H1 (cell line): ENCODE measurements around the gene EPRS1. TPM values are rescaled to one million over a fixed set of nuclear protein-coding genes. Genes with fewer than 3 reads are reported as not detected.

Source experiments
- CTCF ChIA-PET: fragments of 300-600 bp; sonication (Branson Sonifier 250); formaldehyde crosslinking; loops from one replicate; lab custom pipeline; 2021; ENCODE audit not compliant: partially characterized antibody; lab: Charles Lee
- POLR2A ChIA-PET: fragments of 300-600 bp; sonication (Branson Sonifier 250); formaldehyde crosslinking; loops from one replicate; lab custom pipeline; 2021; ENCODE audit warnings: inconsistent platforms; ENCODE audit not compliant: partially characterized antibody; lab: Charles Lee
- DNase-seq, 2 experiments: peaks; one replicate each; pipeline versions ENCODE4 v3.0.0 to v3.0.0-alpha.2; 2010 to 2022; ENCODE audit warnings: low spot score in 2 of 2, low read depth in 1 of 2, mixed read lengths in 1 of 2
- FAIRE-seq: peaks from 2 replicates; lab custom pipeline; 2011; peaks lifted over from hg19 to GRCh38; lab: Jason Lieb, UNC
- H2AFZ ChIP-seq: 2 replicates; pipeline ENCODE4 v1.8.1; 2012; ENCODE audit warnings: low read length, inconsistent platforms
- H2AK5ac ChIP-seq: 2 replicates; pipeline ENCODE4 v1.6.1; 2013; ENCODE audit warnings: low read depth, low read length
- H2BK120ac ChIP-seq: replicated peaks from 2 replicates; pipeline ENCODE3; 2013; ENCODE audit warnings: low read depth, low read length, inconsistent platforms
- H2BK12ac ChIP-seq: 2 replicates; pipeline ENCODE4 v1.6.1; 2013; ENCODE audit warnings: low read depth, low read length
- H2BK15ac ChIP-seq: 2 replicates; pipeline ENCODE4 v1.6.1; 2013; ENCODE audit warnings: low read length
- H2BK20ac ChIP-seq: 2 replicates; pipeline ENCODE4 v1.6.1; 2013; ENCODE audit warnings: low read length
- H2BK5ac ChIP-seq: 2 replicates; pipeline ENCODE4 v1.6.1; 2013; ENCODE audit warnings: low read depth, low read length
- H3K14ac ChIP-seq: 2 replicates; pipeline ENCODE4 v1.6.1; 2013; ENCODE audit warnings: inconsistent platforms; ENCODE audit not compliant: insufficient read length
- H3K18ac ChIP-seq: 2 replicates; pipeline ENCODE4 v1.6.1; 2013; ENCODE audit warnings: low read length; ENCODE audit errors: extremely low read depth
- H3K23ac ChIP-seq: 2 replicates; pipeline ENCODE4 v1.6.1; 2013; ENCODE audit warnings: inconsistent platforms; ENCODE audit not compliant: insufficient read length
- H3K23me2 ChIP-seq: 2 replicates; pipeline ENCODE4 v1.6.1; 2013; ENCODE audit warnings: low read depth, low read length
- H3K27ac ChIP-seq: 2 replicates; pipeline ENCODE4 v1.6.1; 2011; ENCODE audit warnings: low read depth, low read length, inconsistent platforms
- H3K27me3 ChIP-seq, 4 experiments: replicated peaks in 1 of 4; 1 replicate in 1 of 4; 2 replicates in 3 of 4; pipeline versions ENCODE4 v1.6.1 to v1.8.1; 2011 to 2013; ENCODE audit warnings: low read length in 3 of 4, mild to moderate bottlenecking in 3 of 4, inconsistent platforms in 2 of 4, mixed read lengths in 2 of 4, moderate library complexity in 1 of 4; ENCODE audit not compliant: control insufficient read depth in 3 of 4, insufficient read depth in 3 of 4; ENCODE audit errors: extremely low read depth in 1 of 4
- H3K36me3 ChIP-seq, 4 experiments: 2 replicates each; pipeline versions ENCODE4 v1.6.1 to v1.8.1; 2011 to 2013; ENCODE audit warnings: mild to moderate bottlenecking in 4 of 4, low read length in 3 of 4, moderate library complexity in 2 of 4, control low read depth in 1 of 4, inconsistent platforms in 1 of 4; ENCODE audit not compliant: insufficient read depth in 4 of 4, control insufficient read depth in 2 of 4
- H3K4ac ChIP-seq: replicated peaks from 2 replicates; pipeline ENCODE3; 2013; ENCODE audit warnings: low read length, low read depth, mixed read lengths, inconsistent platforms; ENCODE audit not compliant: insufficient read length
- H3K4me1 ChIP-seq, 4 experiments: replicated peaks in 1 of 4; 1 replicate in 1 of 4; 2 replicates in 3 of 4; pipeline versions ENCODE4 v1.6.1 to v1.8.1; 2011 to 2013; ENCODE audit warnings: low read length in 3 of 4, inconsistent platforms in 2 of 4, mixed read lengths in 1 of 4; ENCODE audit not compliant: insufficient read depth in 4 of 4, control insufficient read depth in 3 of 4
- H3K4me2 ChIP-seq, 2 experiments: 2 replicates each; pipeline versions ENCODE4 v1.6.1 to v1.8.1; 2011 to 2013; ENCODE audit warnings: low read depth in 2 of 2, low read length in 2 of 2, control low read depth in 1 of 2, inconsistent platforms in 1 of 2, mild to moderate bottlenecking in 1 of 2; ENCODE audit not compliant: insufficient read depth in 1 of 2
- H3K4me3 ChIP-seq, 4 experiments: fragments of 200-600, 300-600 bp in 1 of 4; sonication (generic), shearing (Covaris generic), sonication (Bioruptor Twin) in 1 of 4; 2 replicates each; pipeline versions ENCODE4 v1.5.1 to v1.8.1; 2011 to 2016; ENCODE audit warnings: low read length in 4 of 4, low read depth in 3 of 4, control low read depth in 2 of 4, inconsistent platforms in 2 of 4, mild to moderate bottlenecking in 2 of 4, mixed read lengths in 1 of 4, moderate library complexity in 1 of 4; ENCODE audit not compliant: insufficient read depth in 2 of 4; ENCODE audit errors: extremely low read depth in 1 of 4
- H3K56ac ChIP-seq: replicated peaks from 2 replicates; pipeline ENCODE3; 2013; ENCODE audit warnings: low read depth, mild to moderate bottlenecking, mixed read lengths, low read length, inconsistent platforms; ENCODE audit not compliant: insufficient read length
- H3K79me1 ChIP-seq: 2 replicates; pipeline ENCODE4 v1.6.1; 2013; ENCODE audit warnings: low read depth, low read length, control low read depth
- H3K79me2 ChIP-seq, 2 experiments: 2 replicates each; pipeline versions ENCODE4 v1.6.1 to v1.8.1; 2012 to 2013; ENCODE audit warnings: low read length in 2 of 2, mild to moderate bottlenecking in 2 of 2, inconsistent platforms in 1 of 2; ENCODE audit not compliant: insufficient read depth in 2 of 2, control insufficient read depth in 1 of 2
- H3K9ac ChIP-seq, 4 experiments: replicated peaks in 1 of 4; 1 replicate in 1 of 4; 2 replicates in 3 of 4; pipeline versions ENCODE4 v1.6.1 to v1.8.1; 2011 to 2013; ENCODE audit warnings: low read depth in 3 of 4, low read length in 3 of 4, control low read depth in 2 of 4, mild to moderate bottlenecking in 2 of 4, moderate library complexity in 2 of 4, inconsistent platforms in 1 of 4; ENCODE audit errors: extremely low read depth in 1 of 4
- H3K9me3 ChIP-seq, 2 experiments: 2 replicates each; pipeline versions ENCODE4 v1.6.1 to v1.8.1; 2012 to 2013; ENCODE audit warnings: mild to moderate bottlenecking in 2 of 2, moderate library complexity in 2 of 2, control low read depth in 1 of 2, inconsistent platforms in 1 of 2, low read depth in 1 of 2, low read length in 1 of 2, mixed read lengths in 1 of 2; ENCODE audit not compliant: insufficient read depth in 2 of 2
- H4K20me1 ChIP-seq, 2 experiments: replicated peaks in 1 of 2; 2 replicates each; pipeline versions ENCODE3 to v1.8.1; 2011 to 2013; ENCODE audit warnings: inconsistent platforms in 2 of 2, low read length in 2 of 2, mild to moderate bottlenecking in 1 of 2; ENCODE audit not compliant: insufficient read depth in 2 of 2, control insufficient read depth in 1 of 2
- H4K5ac ChIP-seq: 2 replicates; pipeline ENCODE4 v1.6.1; 2013; ENCODE audit warnings: low read length, low read depth, mixed read lengths, inconsistent platforms; ENCODE audit not compliant: insufficient read length
- H4K8ac ChIP-seq: 2 replicates; pipeline ENCODE4 v1.8.0; 2013; ENCODE audit warnings: mild to moderate bottlenecking, moderate library complexity, low read length, inconsistent platforms; ENCODE audit not compliant: insufficient read depth; ENCODE audit errors: extremely low read depth
- H4K91ac ChIP-seq: replicated peaks from 2 replicates; pipeline ENCODE3; 2013; ENCODE audit warnings: low read length, mixed read lengths, inconsistent platforms; ENCODE audit not compliant: insufficient read length
- BCL11A ChIP-seq, 2 experiments: IDR thresholded peaks; one replicate each; pipeline ENCODE4 v1.6.1; 2011; ENCODE audit warnings: low read depth in 2 of 2, low read length in 2 of 2, mild to moderate bottlenecking in 2 of 2
- POLR2A ChIP-seq, 2 experiments: IDR thresholded peaks; 1 replicate in 1 of 2; 2 replicates in 1 of 2; pipeline ENCODE4 v1.6.1; 2011; ENCODE audit warnings: low read depth in 2 of 2, low read length in 2 of 2, mild to moderate bottlenecking in 2 of 2; ENCODE audit errors: control extremely low read depth in 1 of 2
- POU5F1 ChIP-seq: IDR thresholded peaks from 2 replicates; pipeline ENCODE4 v1.6.1; 2011; ENCODE audit warnings: low read depth, mild to moderate bottlenecking, low read length, moderate library complexity
- RFX5 ChIP-seq: IDR thresholded peaks from 2 replicates; pipeline ENCODE4 v1.6.1; 2011; ENCODE audit warnings: low read depth, low read length, improper control_type of control experiment, borderline replicate concordance
- WGBS, 2 experiments: shearing (Covaris generic) in 1 of 2; methylation state at CpG; one replicate each; pipeline versions ENCODE4 v1.1.6 to v1.1.7; 2013 to 2015; ENCODE audit warnings: low lambda C conversion rate in 2 of 2, mixed read lengths in 2 of 2, inconsistent platforms in 1 of 2, low coverage in 1 of 2, missing lambda C conversion rate in 1 of 2; ENCODE audit not compliant: insufficient replicate concordance in 2 of 2, insufficient coverage in 1 of 2, insufficient read length in 1 of 2; ENCODE audit errors: extremely low coverage in 1 of 2, missing lambda C conversion rate in 1 of 2; 5-methylcytosine and 5-hydroxymethylcytosine counted together
- polyA plus RNA-seq, 7 experiments: library from polyadenylated mRNA; depleted of rRNA in 3 of 7; stranded (reverse) in 5 of 7; unstranded in 2 of 7; fragments of >200 nt in 5 of 7; fragments of 200-250 nt in 2 of 7; gene quantifications; 1 replicate in 5 of 7; 2 replicates in 1 of 7; 4 replicates in 1 of 7; pipeline versions ENCODE4 v1.2.1 to v1.2.3, GENCODE V29; 2011 to 2013; ENCODE audit warnings: missing spikeins in 2 of 7, mixed read lengths in 2 of 7
- total RNA-seq: library from RNA; stranded (reverse); fragmentation: NEBNext Ultra II Directional; extraction: Animal tissue kit (Norgen Biotek cat#: 25700); gene quantifications from 2 replicates; pipeline ENCODE4 v1.2.1, GENCODE V29; 2021

The EPRS1 gene
- total and polyA plus RNA-seq, 2 of the 8 experiments (the other 6 are each of a cell fraction or from before 2014, with no cell fraction given): 38.4 to 171 TPM

GRCh38 chr1:220092694-220093093, 46.4 kb upstream of the EPRS1 start:
- Histone ChIP-seq H3K4me2 (no peak overlapping the region), H3K18ac (no peak overlapping the region), H3K4me3 (no peak overlapping the region), H4K8ac (no peak overlapping the region), H3K79me1 (no peaks in the 10 kb centered on the region), H2BK120ac (no peak overlapping the region), H3K9me3 (no peaks in the 10 kb centered on the region), H3K36me3 (peaks cover 0 to 9% (median 3%) of the 10 kb centered on the region in 4 experiments; a peak in 3 of 8 replicates), H3K23me2 (peaks cover 9% of the 10 kb centered on the region), H3K9ac (no peak overlapping the region), H3K79me2 (peaks cover 0 to 12% of the 10 kb centered on the region in 2 experiments; a peak in 2 of 4 replicates), H3K56ac (no peak overlapping the region), H2AK5ac (no peak overlapping the region), H3K27me3 (no peaks in the 10 kb centered on the region), H3K14ac (no peak overlapping the region), H3K4me1 (peaks cover 0 to 3% (median 0%) of the 10 kb centered on the region in 4 experiments; a peak in 2 of 7 replicates), H2BK15ac (no peak overlapping the region), H4K20me1 (peaks cover 0 to 2% of the 10 kb centered on the region in 2 experiments), H2BK12ac (no peak overlapping the region), H4K5ac (no peak overlapping the region), H3K4ac (no peak overlapping the region), H2BK5ac (no peak overlapping the region), H3K23ac (no peak overlapping the region), H2AFZ (no peak overlapping the region), H3K27ac (no peak overlapping the region), H4K91ac (no peak overlapping the region), H2BK20ac (no peak overlapping the region)
- TF ChIP-seq BCL11A (IDR thresholded peaks at IDR 0.05; ENCODE audit: low read depth in 2 of 2, low read length in 2 of 2) (no peak), POU5F1 (no peak), RFX5 (no peak), POLR2A (IDR thresholded peaks at IDR 0.05; ENCODE audit: control extremely low read depth in 1 of 2, low read depth in 2 of 2, low read length in 2 of 2) (no peak)
- FAIRE-seq (no peak), DNase-seq (no peak)
- POLR2A ChIA-PET: interaction anchor here (2.6 kb wide), 1 partner anchor 258 kb away, joined by 7 read pairs; no protein-coding TSS in a partner anchor
- 96% methylated on average over 1 of the region's 1 CpG; no CpG with 5 or more reads in 1 of the 2 experiments for WGBS, 2 experiments
- CTCF ChIA-PET: interaction anchor here (0.6 to 2.5 kb wide), 8 partner anchors 12 to 253 kb away, joined by 3 to 8 read pairs (median 3); no protein-coding TSS in a partner anchor
